Smooth muscle cell of the umbilical artery (primary cell): ENCODE results near the gene MFSD6L. TPM values are rescaled to one million over a fixed set of nuclear protein-coding genes. Genes with fewer than 3 reads are reported as not detected.

Experiments
- total RNA-seq: library from RNA; depleted of rRNA; stranded (reverse); fragments of >200 nt; gene quantifications from 2 replicates; pipeline ENCODE4 v1.2.3, GENCODE V29; 2014

The MFSD6L gene, protein sequence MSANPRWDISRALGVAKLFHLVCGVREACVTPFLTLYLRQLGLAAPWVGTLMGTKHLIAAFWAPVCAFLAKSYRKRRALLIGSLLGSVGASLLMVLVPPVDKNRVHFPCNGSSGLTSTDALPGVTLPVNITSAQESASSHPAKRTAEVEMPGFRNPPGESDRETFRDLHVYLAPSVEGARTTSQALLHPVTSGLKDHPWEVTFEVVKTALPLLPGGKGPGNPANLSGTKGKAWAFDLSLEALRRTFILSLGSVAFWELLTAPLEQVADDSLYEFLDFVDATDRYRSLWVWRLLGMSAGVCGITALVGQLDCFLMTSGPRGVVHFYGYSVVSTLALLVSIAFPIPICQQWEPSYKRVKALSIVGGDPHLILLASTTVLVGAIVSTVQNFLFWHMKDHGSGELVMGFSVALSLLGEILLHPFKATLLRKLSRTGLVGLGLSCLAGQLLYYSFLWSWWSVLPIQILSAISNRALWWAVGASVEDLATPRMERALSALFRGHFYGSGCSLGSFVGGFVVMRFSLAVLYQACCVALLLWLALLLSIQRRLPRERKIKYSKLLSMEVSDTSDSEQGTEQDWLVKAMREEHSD
- total RNA-seq, result not detected in 2 replicates

DNA sequence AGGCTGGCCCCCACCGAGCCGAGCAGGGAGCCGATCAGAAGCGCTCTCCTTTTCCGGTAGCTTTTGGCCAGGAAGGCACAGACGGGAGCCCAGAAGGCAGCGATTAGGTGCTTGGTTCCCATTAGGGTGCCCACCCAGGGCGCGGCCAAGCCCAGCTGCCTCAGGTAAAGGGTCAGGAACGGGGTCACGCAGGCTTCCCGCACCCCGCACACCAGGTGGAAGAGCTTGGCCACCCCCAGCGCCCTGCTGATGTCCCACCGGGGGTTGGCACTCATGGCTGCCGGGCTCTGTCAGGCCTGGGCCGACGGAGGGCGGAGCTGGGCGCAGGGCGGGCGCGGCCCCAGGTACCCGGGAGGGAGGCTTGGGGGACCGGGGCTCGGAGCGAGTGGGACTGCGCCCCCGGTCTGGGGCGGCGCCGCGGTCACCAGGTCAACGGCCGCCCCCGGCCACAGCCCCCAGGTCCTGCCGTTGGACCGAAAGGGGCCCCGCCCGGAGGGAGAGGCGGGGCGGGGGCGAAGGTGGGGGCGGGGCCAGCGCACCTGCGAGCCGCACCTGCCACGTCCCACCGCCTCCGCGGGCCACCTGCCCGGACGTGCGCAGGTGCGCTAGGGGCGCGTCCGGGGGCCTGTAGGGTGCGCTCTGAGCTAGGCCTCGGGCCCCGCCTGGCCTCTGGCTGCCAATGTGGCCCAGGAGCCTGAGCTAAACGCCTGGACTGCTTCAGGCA lies at the start of gene MFSD6L:
TSS of gene MFSD6L (minus strand) at position 520 of the 724 bp plus-strand sequence. CDS start at position 275, 245 bp downstream.

DNA sequence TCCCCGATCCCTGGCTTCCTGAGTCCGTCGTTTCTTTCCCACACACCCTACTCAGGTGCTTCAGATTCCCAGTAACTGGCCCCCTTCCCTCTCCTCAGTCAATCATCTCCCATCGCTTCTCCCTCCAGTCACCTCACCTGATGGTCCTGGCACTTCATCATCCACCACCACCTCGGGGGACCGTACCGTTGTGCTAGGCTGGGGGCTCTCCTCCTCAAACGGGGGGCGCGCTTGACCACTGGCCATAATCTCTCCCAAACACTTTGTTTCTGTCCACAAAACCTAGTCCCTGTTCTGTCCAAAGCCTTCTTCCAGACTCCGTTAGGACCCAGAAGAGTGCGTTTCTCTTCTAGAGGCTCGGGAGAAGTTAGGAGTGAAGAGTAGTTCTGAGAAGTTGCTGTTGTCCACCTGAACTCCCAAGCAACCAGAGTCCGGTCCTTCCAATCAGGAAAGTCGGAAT lies 41.0 kb downstream of the MFSD6L start, which contains the start of gene SPDYE4:
TSS of gene SPDYE4 (minus strand) at position 410 of the 460 bp plus-strand sequence. CDS start at position 246, 164 bp downstream.

Other genes with a start within 250 kb of the MFSD6L start
- gene MYH10, start 168.6 kb downstream of the MFSD6L start, total RNA-seq, result 166 and 185 TPM in 2 replicates
- gene CCDC42, start 54.5 kb downstream of the MFSD6L start, total RNA-seq, result not detected in 2 replicates
- gene SPDYE4, start 40.8 kb downstream of the MFSD6L start, total RNA-seq, result not detected in 2 replicates
- not detected in 2 replicates for gene PIK3R6, start 68.3 kb upstream of the MFSD6L start, total RNA-seq
- not detected in 2 replicates for gene PIK3R5, start 166.3 kb upstream of the MFSD6L start, total RNA-seq
- gene NTN1, start 222.1 kb upstream of the MFSD6L start, total RNA-seq, result 0.37 and 0.59 TPM in 2 replicates